GM12801 (cell line): ENCODE results near the gene TRUB1.

Source experiments
- TF ChIP-seq, protein P1 (sequence below): IDR thresholded peaks from one replicate; pipeline ENCODE4 v1.5.1; 2011; ENCODE audit warnings: control low read depth; ENCODE audit not compliant: insufficient read length; ENCODE audit errors: extremely low read depth

Gene TRUB1

DNA sequence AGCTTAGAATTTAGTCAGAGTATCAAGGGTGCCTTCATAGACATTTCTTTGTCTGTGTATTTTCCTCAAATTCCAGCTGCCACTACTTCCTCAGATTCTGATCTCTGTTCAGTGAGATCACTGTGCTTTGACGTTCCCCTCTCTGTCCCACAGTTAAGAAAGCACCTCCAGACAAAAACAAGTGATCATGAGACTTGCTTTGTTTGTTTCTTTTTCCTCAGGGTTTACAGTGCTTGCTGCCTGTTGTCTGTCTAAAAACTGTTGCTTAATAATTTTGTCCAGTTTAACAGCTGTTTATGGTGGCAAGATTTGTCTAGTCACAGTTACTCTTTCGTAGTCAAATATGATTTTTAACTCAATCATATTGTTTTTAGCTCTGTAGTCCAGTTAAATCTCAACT, 29.1 kb downstream of the TRUB1 start:
- TF ChIP-seq, protein P1, sequence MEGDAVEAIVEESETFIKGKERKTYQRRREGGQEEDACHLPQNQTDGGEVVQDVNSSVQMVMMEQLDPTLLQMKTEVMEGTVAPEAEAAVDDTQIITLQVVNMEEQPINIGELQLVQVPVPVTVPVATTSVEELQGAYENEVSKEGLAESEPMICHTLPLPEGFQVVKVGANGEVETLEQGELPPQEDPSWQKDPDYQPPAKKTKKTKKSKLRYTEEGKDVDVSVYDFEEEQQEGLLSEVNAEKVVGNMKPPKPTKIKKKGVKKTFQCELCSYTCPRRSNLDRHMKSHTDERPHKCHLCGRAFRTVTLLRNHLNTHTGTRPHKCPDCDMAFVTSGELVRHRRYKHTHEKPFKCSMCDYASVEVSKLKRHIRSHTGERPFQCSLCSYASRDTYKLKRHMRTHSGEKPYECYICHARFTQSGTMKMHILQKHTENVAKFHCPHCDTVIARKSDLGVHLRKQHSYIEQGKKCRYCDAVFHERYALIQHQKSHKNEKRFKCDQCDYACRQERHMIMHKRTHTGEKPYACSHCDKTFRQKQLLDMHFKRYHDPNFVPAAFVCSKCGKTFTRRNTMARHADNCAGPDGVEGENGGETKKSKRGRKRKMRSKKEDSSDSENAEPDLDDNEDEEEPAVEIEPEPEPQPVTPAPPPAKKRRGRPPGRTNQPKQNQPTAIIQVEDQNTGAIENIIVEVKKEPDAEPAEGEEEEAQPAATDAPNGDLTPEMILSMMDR = no peak

DNA sequence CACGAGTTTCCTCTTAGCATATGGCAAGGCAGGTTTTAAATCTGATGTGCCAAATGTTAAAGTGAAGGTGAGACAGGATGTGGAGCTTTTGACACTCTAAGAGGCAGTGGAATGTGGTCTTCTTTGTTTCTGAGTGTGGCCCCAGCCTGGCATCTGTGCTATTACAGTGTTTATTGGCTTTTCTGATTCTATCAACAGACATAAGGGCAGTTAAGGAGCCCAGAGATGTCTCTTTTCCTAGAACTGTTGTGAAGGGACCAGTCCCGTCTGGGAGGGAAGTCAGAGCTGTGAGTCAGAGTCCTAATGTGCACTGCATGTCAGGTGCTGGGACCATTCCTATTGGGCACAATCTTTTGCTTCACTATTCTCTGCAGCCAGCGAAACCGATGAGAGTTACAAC, 32.5 kb downstream of the TRUB1 start:
- TF ChIP-seq, protein P1 = no peak

DNA sequence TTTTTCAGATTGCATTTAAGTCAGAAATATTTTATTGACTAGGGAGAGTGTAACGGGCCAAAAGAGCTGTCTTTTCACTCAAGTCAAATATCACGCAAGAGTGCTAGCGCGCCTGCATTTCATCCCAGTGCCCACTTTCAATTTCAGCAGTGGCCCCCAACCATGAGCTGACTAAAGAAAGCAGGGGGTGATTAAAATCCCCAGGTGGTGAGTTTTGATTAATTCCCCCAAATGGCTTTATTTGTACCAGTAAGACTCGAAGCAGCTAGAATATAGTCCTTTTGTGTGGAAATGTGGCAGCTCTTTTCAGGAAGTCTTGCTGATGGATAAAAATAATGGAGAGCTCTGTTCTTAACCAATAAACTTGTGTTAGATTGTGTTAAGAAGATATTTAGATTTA, 35.3 kb downstream of the TRUB1 start:
- TF ChIP-seq, protein P1 = no peak

DNA sequence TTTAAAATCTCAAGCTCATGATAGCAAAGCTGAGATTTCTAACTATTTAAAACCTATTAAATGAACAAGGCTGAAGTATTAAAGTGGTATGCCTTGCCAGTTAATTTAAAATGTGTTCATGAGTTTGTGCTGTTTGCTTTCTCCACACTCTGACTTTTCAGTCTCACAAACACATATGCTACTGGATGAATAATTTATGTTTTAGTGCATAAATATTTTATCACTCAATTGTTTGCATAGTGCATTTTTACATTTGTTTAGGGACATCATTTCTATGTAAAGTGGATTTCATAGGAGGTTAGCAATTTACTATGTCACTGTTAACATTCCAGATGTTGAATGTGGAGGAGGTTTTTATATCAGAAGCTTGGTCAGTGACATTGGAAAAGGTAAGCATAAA, 36.0 kb downstream of the TRUB1 start:
- TF ChIP-seq, protein P1 = no peak

DNA sequence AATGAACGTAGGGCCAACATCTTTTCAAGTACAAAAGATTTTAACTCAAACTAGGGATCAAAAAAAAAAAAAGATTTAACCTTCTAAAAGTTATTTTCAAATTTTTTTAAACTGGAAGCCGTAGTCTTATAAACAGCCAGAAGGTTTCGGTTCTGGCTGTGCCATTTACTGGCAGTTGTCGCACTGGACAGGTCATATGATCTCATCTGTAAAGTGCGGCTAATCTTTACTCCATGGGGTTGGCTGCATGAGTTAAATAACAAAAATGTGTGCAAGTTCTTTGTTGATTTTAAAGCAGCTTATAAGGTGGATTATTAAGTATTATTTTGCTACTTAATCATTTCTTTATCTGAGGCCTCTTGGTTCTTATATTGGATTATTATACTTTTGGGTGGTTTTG, 36.6 kb downstream of the TRUB1 start:
- TF ChIP-seq, protein P1 = no peak

DNA sequence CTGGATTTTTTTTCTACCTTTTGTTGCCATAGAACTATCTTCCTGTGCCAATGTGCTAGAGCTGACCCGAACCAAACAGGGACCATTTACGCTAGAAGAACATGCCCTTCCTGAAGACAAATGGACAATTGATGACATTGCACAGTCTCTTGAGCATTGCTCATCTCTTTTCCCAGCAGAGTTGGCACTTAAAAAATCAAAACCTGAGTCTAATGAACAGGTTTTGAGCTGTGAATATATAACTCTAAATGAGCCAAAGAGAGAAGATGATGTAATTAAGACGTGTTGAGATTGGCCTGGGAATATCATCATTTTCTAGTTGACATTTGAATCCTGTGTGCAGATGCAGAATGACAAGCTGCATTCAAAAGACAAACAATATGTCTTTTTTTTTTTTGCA, 37.1 kb downstream of the TRUB1 start:
- TF ChIP-seq, protein P1 = no peak

DNA sequence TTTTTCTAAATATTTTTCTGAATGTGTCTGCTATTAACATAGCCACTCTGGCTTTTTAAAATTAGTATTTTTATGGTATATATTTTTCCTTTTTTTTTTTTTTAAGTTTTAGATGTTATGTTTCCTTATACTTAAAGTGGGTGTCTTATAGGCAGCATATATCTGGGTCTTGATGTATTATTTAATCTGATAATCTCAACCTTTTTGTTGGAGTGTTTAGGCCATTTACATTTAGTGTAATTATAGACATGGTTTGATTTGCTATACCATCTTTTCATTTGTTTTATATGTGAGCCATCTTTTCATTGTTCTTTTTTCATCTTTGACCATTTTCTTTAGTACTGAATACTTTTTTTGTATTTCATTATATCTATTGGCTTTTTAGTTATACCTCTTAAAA, 45.0 kb downstream of the TRUB1 start:
- TF ChIP-seq, protein P1 = no peak

DNA sequence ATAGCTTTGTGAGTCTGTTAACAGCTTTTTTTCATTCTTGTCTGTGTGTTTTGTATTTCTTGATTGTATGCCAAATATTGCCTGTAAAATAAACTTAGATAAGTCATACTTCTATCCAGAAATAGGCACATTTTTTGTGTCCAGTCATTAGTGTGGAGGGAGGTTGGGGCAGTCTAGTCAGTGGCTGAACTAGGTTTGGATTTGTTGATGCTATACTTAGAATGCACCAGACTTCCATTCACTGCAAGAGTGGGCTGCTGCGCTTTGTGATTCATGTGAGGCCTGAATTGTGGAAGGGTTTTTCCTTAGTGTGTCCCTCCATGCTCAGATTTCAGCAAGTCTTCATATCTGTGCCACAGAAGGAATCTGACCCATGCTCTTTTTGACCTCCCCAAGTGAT, 50.0 kb downstream of the TRUB1 start:
- TF ChIP-seq, protein P1 = no peak
